DMS79 treated with DMSO at 0.1 percent for 48 hours (cell line): ENCODE data around the gene ANO10.

ENCODE experiments used
- DNase-seq: peaks from one replicate; lab custom pipeline; 2025; lab: John Stamatoyannopoulos, UW

Gene ANO10

DNA sequence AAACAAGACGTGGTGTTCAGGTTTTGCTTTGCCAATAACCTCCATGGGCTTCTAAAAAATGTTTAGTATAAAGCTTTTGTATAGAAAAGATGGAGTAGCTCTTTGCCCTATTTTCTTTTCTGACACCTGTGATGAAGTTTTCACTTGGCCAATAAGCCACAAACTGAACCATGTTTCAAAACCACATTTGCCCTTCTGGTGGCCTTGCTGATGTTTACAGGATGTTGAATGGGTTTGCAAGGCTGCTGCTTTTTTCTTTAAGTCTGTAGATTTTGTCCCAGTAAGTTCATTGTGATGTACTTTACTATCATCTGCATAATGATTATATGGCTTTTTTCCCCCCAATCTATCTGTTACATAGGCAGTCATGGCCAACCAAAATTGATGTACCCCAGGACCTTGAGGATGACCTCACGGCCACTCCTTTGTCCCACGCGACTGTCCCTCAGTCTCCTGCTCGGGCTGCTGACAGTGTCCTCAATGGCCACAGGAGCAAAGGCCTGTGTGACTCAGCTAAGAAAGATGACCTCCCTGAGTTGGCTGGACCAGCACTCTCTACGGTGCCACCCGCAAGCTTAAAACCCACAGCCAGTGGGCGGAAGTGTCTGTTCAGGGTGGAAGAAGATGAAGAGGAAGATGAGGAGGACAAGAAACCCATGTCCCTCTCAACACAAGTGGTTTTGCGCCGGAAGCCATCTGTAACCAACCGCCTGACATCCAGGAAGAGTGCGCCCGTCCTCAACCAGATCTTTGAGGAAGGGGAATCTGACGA, 274.6 kb downstream of the ANO10 start:
- no peak for DNase-seq

DNA sequence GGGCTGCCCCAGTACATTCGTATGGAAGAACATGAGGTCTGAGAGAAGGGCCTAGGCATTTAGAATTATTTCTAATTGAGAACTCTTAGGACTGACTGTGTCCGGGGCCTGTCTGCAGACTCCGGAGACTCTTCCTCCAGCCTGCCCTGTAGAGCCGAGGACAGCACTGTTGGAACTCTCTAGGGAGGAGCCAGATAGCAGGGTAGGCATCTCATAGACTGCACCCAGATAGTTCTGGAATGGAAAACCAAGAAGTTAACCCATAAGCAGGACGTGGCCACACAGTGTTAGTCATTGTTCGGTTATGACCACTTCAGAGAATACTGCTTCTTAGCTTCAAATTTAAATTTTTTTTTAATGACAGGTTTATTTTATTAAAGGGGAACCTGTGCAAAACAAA, 275.9 kb downstream of the ANO10 start:
- DNase-seq: no peak

DNA sequence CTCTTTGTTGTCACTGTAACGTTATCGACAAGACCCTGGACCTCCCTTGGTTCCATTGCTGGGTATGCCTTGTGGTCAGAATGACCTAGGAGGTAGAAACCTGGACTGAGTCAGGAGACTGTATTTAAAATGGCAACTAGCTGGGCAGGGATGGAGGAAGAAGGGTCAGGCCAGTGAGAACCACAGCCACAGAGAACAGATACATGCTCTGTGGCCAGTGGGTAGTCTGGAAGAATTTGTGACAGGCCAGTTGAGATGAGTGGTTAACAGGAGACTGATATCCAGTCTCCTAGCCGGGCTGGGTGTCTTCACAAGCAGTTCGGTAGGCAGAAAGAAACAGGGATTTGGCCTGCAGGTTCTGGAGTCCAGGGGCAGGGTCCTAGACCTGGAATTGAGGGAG, 276.6 kb downstream of the ANO10 start:
- DNase-seq: no peak

DNA sequence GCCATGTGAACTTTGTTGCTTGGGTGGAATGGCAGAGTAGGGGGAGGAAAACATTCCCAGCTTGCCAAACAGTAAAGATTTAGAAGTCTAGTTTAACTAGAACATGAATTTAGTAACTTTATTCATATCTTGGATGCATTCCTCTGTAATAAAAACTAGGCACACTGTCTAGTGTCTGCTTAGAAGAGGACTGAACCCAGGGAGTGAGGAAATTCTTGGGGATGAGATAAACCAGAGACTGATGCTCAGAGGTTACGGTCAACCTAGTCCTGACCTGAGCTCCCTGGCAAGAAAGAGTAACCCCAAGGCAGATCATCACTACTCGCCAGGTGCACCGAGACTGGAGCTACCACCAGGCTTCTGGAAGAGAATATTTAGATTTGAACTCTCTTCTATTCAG, 277.3 kb downstream of the ANO10 start:
- no peak for DNase-seq

- DNase-seq: no peak
Measured at GRCh38 chr3:43343815-43344214, 278.0 kb downstream of the ANO10 start.

DNA sequence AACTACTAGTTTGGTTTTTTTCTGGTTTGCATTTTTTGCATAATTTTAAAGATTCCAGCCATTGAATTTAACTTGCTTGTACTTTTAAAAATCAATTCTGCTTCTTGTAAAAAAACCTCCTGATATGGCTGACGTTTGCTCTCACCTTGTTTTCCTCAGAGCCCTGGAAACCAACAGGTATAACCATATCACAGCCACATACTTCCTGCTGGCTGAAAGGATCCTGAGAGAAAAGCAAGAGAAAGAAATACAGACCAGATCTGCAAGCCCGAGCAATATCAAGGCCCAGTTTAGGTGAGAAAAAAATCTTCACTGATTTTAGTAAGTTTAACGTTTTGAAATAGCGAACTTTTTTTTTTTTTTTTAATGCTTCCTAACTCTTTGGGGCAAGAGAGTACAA, 278.6 kb downstream of the ANO10 start:
- no peak for DNase-seq

DNA sequence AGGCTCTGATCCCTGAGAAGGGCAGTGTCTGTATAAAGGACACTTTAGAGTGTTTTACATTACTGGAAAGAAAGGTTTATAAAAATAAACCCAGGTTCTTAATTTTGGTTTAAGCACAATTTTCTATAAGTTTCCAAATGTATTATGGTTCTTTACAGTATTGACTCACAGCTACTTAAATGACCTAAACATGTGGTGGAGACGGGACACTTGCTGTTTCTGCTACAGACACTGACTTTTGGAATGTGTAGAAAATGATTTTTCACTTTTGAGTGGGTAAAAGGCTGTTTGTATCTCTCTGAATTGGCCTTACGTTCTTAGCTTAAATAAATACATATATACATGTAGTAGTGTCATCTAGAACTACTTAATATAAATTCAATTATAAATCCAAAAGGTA, 280.0 kb downstream of the ANO10 start:
- DNase-seq: no peak

DNA sequence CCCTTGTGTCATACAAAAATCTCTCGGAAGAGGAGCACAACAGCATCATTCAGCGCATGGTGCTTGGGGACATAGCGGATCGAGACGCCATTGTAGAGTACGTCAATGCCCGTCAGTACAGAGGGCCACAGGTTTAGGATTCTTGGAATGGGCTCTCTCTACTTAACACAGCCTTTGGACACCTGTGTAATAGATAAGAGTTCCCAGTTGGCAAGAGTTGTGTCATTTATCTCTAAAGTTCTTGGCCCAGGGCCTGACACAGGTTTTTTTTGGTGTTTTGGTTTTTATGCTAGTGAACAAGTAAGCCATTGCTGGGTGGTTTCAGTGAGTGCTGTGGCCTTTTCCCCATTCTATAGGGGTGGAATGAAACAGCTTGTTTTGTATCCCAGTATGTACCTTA, 281.4 kb downstream of the ANO10 start:
- no peak for DNase-seq

DNA sequence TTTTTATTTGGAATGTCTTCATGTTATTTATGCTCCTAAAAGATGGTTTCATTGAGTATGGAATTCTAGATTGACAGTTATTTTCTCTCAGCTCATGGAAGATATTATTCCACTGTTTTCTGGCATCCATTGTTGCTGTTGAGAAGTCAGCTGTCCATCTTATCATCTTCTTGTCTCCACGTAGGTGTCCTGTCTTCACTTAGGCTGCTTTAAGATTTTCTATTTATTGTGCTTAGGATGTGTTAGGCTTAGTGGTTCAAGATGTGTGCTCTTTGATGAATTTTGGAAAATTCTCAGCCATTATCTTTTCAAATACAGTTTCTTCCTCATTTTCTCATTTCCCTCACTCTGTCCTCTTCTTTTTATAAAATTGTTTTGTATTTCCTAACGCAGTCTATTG, 283.5 kb downstream of the ANO10 start:
- DNase-seq: no peak

DNA sequence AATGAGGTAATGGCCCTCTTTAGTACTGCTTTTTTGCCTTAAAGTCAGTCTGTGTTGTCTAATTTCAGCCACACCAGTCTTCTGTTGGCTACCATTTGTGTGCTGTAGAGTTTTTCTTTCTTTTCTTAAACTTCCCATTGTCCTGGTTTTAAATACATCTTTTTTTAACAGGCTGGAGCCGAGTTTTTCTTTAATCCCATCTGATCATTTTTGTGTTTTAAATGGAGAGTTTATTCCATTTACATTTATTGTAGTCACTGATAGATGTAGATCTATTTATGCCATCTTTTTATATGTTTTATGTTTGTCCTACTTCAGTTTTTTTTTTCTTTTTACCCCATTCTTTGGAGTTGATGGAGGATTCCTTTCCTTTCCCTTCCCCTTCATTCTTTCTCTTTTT, 286.0 kb downstream of the ANO10 start:
- DNase-seq: no peak

DNA sequence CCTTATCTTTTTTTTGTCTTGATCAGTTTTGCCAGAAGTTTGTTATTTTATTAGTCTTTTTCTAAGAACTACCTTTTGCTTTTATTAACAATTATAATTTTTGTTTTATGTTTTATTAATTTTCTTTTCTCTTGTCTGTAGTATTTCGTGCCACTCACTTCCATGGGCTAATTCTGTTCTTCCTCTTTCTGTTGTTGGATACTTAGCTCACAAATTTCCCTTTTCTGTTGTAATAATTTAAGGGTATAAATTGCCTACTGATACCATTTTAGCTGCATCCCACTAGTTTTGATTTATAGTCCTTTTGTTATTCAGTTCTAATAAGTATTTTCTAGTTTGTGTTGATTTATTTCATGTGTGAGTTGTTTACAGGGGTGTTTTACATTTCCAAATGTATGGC, 286.8 kb downstream of the ANO10 start:
- DNase-seq: no peak

DNA sequence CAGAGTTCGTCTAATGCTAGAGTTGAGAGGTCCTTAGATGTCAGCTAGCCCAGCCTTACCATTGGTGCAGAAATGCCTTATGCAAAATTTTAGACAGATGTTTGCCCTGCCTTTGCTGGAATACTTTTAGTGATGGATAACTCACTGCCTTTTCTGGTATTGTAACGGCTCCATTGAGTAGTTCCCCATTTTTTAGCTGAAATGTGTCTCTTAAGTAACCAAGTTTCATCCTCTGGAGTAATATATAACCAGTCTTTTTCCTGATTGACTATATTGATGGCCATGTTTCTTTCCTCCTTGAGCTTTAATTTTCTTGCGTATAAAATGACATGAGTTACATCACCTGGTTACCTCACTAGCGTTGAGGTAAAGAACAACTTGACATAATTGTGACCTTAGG, 290.4 kb downstream of the ANO10 start:
- DNase-seq: no peak

GRCh38 chr3:43330981-43331380, 290.8 kb downstream of the ANO10 start:
- DNase-seq: no peak

DNA sequence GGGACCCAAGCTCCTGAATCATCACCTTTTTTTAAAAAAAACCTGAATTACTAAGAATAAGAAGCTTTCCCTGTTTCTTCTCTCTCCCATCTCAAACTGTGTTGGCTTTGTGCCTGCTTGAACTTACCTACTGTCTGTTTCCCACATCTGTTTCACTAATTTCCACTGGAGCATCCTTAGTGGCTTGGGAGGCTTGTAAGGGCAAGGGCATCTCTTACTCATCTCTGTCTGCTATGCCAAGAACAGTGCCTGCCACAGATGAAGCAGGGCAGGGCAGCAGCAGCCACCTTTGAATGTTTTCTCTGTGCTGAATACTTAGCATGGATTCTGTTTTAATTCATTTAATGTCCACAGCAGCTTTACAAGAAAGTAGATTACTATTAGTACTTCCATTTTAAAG, 293.2 kb downstream of the ANO10 start:
- no peak for DNase-seq

DNA sequence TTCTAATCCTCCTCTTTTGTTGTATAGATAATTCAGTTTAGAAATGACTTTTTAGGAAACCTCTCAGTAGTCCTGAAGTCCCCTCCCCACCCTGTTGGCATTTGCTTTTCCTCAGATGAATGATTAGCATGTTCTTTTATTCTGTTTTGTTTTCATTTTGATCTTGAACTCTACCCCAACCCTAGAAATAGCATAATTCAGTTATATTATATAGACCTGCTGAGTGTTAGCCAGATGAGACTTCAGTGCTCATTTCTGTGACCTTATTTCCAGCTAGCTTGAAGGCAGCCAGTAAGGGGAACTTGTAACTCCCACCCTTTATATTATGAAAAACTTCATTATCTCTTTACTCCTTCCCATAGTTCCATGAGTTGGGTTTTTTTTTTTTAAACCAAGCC, 294.2 kb downstream of the ANO10 start:
- no peak for DNase-seq

DNA sequence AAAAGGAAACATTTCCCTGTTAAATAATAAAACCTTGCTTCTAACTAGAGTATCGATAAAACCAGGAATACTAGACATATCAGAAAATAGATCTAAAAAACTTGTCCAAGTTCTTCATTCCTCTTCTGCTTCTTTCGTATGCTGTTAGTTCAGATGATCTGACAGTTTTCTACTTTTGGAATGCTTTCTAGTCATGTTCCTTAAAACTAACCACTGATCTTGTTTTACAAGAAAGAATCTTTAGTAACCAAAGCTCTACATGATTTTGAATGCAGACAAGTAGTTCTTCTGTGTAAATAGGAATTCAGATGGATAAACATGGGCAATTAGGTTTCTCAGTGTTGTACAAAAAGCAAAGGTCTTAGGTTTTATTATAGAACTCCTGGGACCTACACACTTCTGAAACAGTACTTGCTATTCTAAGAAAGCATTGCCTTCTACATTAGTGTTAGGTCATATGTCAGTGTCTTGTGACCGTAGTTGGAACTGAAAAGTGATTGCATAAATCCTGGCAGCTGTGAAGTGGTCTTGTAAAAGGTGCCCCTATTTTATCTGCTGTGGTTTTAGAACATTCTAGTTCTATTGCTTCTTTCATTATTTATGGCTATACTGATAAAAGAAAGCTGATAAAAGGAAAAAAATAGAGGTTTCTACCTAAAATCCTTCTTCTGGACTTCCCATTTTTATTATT, 294.8 kb downstream of the ANO10 start:
- no peak for DNase-seq

- DNase-seq: no peak
Measured at GRCh38 chr3:43323541-43323940, 298.3 kb downstream of the ANO10 start.

- DNase-seq: no peak
Measured at GRCh38 chr3:43320288-43320687, 301.5 kb downstream of the ANO10 start.

GRCh38 chr3:43319794-43320193, 302.0 kb downstream of the ANO10 start:
- DNase-seq: no peak

GRCh38 chr3:43319376-43319775, 302.4 kb downstream of the ANO10 start:
- no peak for DNase-seq

DNA sequence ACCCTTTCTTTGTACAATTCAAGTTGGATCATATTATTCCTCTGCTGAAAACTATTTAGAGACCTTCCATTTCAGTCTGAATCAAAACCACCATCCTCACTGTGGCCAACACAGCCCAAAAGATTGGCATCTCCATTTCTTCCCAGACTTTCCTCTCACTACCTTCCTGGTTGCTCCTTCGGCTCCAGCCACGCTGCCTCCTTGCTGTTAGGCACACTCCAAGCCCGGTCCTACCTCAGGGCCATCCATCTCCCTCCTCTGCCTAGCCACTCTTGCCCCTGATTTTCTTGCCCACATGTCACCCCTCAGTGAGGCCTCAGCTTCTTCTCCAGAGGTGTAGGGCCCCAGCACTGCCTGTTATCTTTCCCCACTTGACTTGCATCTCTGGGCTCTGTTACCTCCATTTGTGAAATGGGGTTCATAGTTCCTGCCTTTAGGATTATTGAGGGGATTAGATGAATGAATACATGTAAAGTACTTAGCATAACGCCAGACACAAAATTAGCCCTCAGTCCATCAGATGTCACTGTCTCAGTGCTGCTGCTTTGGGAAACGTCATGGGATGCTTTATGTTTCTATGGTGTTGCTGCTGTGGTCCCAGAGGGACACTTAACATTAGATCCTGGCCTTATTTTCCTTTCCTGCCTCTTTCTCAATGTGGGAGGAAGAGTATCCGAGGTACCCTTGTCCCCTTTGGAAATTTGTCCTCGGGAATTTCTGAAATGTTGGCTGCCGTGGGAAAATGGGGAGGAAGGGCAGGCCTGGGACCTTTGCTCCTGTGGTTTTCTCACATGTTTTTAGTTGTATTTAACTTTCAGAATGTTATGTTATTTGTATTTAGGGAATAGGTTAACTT, 304.1 kb downstream of the ANO10 start:
- no peak for DNase-seq

GRCh38 chr3:43316783-43317460, 304.9 kb downstream of the ANO10 start:
- no peak for DNase-seq
